ENCODE results near the gene DENND4A.
A peak's percentile ranks its signal among the peaks of the same experiment; 100 is the strongest.
"Not testable (repeated sequence)": the region's sequence is repeated elsewhere in the genome, so short reads cannot be mapped to it uniquely, and the experiment has no call there.

DENND4A gene

GRCh38 chr15:65629548-65629947, 162.5 kb downstream of the DENND4A start:
- DNase-seq = no peak

DNA sequence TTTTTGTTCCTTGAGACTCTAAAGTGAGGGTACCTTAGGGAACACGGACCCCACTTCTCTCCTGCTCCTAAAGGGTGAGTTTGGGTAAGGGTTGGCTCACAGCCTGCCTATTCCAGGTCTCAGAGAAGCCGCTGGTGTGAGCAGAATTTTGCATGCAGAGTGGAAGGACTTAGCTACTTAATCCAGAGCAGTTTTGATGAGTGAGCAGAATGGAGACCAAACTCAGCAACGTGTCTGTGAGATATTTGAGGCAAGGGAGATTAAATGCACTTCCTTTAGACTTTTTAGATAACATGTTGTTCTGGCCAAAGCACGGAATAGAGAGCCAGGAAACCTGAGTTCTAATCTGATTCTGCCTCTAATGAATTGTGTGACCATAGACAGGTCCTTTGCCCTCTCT, 165.2 kb downstream of the DENND4A start:
- DNase-seq = no peak

- no peak for DNase-seq
These were observed 169.0 kb downstream of the DENND4A start for GRCh38 chr15:65623103-65623502.

DNA sequence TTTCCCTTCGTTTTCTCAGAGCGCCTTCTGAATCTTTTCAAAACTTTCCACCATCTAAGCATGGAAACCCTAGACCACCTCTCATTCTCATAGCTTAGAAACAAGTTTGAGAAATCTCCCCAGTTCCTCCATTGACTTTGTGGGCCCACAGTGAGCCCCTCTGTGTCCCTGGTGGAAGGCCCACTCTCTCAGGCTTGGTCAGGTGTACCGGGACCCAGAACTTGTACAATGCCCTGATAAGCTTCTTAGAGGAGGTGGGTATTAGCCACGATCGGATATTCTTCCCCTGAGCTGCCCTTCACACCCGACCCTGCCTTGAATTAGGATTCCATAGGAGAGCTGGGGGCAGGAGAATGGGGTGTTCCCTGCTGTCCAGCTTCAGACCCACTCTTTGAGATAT, 170.5 kb downstream of the DENND4A start, which contains the start of gene SLC24A1:
SLC24A1 (plus strand) TSS at position 301 of the 400 bp plus-strand sequence. CDS start 2,143 bp downstream, outside the sequence.
- DNase-seq = no peak

DNA sequence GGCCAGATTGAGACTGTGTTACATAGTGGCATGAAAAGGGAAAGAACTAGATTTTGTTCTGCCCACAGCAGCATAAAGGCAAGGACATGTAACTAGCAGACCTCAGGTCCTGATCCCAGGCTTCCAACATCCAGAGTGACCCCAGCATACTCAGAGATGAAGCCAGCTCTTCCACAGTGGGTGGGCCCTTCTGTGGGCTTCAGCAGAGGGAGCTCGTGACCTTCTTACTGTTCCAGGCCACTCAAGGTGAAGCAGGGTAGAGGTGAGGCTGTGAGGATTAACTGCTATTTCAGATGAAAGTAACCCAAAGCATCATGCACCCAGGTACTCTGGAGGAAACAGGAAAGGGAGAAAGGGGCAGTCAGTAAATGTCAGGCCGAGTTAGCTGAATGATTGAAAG, 171.3 kb downstream of the DENND4A start:
- DNase-seq = no peak

GRCh38 chr15:65619626-65620290, 172.3 kb downstream of the DENND4A start:
- DNase-seq = no peak

- no peak for DNase-seq
These were observed 173.5 kb downstream of the DENND4A start for GRCh38 chr15:65618560-65619109.

- not testable (repeated sequence) for DNase-seq
These were observed 176.2 kb downstream of the DENND4A start for GRCh38 chr15:65615887-65616286.

GRCh38 chr15:65612949-65613744, 178.9 kb downstream of the DENND4A start:
- no peak for DNase-seq

DNA sequence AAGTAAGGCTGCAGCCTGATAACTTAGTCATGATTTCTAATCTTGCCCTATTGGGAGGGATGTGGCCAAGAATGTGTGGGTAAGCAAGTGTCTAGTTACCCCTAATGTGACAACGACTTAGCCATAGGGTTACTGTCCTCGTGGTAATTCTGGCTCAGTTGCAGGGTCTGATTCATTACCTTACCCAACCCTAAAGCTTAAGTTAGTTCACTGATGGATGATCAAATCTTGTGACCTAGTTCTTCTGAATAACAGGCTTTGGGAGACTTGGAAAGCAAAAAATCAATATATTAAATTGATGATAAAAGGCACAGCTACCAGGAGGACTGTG, 179.5 kb downstream of the DENND4A start:
- DNase-seq = no peak

GRCh38 chr15:65611888-65612615, 180.0 kb downstream of the DENND4A start:
- DNase-seq = no peak

GRCh38 chr15:65610871-65611718, 181.0 kb downstream of the DENND4A start, which contains the start of gene INTS14:
Gene INTS14, minus strand, starts transcription at chr15:65611131. Its CDS starts 3,751 bp downstream, at chr15:65607380.
- peak; percentile 79 for DNase-seq

Data from activated gamma-delta T cell (primary cell).